Activated T-cell treated with anti-CD3 and anti-CD28 coated beads for 48 hours (primary cell): Measurements from ENCODE around the gene GEMIN4.
"Not testable (repeated sequence)": the region's sequence is repeated elsewhere in the genome, so short reads cannot be mapped to it uniquely, and the experiment has no call there.

Experiments used
- DNase-seq: peaks from one replicate; pipeline ENCODE4 v3.0.0-alpha.2; 2020; ENCODE audit warnings: low read depth

GEMIN4 gene

GRCh38 chr17:778096-778495 lies 26.0 kb upstream of the GEMIN4 start:
- DNase-seq = no peak

DNA sequence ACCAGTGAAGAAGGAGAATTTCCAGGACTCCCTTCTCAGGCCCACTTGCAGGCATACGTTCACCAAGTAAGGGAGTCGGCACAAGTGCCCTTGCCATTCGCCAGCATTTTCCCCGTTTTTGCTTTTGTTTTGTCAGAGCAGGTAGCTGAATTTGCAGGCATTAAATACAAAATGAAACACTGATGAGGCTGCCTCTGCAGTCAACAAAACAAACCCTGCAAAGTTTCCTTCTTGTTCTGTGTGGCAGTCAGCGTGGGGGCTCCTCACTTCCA lies 22.2 kb upstream of the GEMIN4 start:
- no peak for DNase-seq

DNA sequence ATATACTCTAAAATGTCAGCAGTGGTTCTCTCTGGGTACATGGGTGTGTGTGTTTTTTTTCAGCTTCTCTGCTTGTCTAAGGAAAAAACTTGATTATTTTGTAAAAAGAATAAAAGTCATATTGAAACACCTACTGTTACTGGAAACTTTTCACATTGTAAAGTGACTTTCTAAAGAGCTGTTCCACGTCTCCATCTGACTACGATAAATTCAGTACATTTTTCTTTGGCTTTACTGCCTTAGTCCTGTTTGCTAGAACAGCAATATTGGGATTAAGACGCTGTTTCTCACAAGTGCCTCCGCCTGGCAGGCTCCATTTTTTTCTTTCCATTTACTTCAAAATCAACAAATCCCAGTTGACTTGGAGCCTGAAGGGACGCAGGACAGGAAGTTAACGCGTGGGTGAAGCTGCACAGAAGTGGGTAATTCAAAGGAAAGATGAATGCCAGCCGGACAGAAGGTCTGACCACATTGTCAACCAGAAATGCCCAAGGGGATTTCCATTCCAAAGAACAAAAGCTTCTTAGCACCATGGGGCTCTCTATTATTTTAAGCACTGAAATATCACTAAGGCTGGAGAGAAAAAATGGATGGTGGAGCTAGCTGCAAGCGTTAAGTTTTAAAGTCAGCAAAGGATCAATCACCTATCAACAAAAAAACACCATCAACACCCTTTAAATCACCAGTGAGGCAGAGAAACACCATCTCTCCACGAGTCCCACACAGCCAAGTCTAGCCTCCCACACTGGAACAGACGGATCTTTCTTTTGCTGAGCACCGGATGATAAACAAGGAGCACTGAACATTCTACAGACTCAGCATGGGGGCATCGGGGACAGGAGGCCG lies 21.6 kb upstream of the GEMIN4 start:
- no peak for DNase-seq

- DNase-seq = no peak
These were observed 21.0 kb upstream of the GEMIN4 start for GRCh38 chr17:773016-773415.

- DNase-seq = no peak
These were observed 15.0 kb upstream of the GEMIN4 start for GRCh38 chr17:767076-767475.

DNA sequence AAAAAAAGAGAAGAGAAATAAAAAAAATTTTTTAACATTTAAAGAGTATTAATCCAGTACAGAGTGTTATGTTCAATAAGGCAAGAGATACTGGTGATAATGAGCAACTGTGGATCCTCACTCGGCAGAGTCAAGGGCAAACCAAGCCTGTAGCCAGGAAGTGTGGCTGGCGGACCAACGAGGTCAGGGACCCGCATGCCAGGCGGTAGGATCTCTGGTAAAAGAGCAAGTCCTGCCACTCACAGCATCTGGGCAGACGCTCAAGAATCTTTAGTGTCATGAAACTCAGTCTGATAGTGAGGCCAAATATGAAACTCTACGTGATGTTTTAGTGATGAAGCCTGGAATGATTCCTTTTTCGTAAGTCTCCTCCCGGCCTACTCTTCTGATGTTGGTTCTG lies 8.3 kb upstream of the GEMIN4 start:
- no peak for DNase-seq

DNA sequence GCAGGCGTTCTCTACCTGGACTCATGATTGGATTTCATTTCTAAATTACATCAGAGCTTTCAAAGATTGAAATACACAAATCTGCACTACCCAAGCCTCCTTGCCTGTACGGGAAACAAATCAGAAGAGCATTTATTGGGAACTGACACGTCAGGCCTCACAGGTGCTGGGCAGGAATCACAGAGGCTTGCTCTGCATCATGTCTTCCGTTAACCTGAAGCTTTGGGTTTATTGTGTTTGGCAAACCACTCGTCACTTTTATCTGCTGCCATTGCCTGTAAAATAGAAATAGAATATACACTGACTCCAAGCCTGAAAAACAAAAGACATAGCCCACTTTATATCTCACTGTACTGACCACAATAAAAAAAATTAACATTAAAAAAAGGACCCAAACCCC lies 7.9 kb upstream of the GEMIN4 start:
- DNase-seq = no peak

GRCh38 chr17:756010-756567 lies 4.0 kb upstream of the GEMIN4 start:
- DNase-seq = not testable (repeated sequence)

- DNase-seq = not testable (repeated sequence)
These were observed 3.4 kb upstream of the GEMIN4 start for GRCh38 chr17:755319-755961.

DNA sequence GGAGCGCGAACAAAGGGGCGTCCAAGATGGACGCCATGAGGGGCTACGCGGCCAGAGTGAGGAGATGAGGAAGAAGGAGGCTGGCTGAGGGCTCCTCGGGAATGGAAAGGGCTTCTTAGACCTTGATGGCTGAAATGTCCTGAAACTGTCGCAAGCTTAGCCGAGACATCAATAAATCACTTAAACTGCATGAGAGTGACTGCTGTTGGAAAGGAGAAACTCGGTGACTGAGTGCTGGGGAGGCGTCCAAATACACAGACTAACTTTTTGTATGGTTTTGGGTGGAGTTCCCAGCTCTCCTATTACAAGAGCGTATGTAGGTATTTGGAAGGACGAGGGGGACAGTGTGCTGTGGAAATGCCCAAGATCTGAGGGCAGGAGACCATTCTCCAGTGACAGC lies 1.4 kb upstream of the GEMIN4 start:
- DNase-seq = no peak

DNA sequence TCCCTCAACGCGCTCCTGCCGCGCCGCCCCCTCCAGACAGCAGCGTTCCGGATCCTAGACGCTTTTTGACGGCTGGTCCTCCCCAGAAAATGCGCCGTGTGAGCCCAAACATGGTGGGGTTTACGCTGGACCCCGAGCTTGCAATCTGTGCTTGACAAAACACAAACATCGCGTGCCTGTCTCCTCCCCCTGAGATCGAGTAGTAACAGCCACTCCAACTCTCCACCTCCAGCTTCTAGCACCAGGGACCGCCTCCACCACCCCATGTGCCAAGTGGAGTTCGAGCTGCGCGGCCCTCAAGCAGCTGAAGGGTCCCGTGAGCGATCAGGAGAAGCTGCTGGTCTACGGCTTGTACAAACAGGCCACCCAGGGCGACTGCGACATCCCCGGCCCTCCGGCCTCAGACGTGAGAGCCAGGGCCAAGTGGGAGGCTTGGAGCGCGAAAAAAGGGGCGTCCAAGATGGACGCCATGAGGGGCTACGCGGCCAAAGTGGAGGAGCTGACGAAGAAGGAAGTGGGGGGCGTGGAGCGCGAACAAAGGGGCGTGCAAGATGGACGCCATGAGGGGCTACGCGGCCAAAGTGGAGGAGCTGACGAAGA lies 656 bp upstream of the GEMIN4 start:
- DNase-seq = no peak

DNA sequence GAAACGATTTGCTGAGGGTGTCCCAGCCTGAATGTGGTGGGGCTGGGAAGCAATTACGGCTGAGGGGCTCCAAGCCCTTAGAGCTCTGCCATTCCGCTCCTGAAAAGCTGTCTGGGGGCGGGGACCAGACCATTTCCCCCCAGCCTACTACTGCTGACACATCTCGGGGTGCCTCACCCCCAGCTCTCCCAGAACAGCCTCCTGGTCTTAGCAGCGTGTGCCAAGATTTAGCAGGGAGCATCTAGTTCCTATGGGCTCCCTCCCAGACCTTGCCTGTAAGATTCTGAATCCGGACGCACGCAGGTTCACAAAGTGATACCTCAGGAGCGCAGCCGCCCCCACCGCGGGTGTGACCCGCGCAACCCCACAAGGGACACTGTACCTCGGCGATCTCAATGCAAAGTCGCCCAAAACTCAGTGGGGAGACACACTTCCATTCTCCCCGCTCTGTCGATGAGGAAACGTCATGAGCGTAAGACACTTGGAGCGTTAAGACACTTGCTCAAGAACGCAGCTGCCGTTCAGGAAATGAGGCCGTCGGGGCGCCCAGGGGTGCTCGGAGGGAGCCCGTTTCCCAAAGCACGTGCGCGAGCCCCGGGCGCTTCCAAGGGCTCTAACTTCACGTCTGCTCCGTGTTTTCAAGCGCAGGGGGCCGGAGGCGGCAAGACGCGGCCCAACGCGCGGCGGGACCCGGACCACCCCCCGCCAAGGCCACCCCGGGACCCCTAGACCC lies 629 bp downstream of the GEMIN4 start:
- peak; percentile 35 for DNase-seq

DNA sequence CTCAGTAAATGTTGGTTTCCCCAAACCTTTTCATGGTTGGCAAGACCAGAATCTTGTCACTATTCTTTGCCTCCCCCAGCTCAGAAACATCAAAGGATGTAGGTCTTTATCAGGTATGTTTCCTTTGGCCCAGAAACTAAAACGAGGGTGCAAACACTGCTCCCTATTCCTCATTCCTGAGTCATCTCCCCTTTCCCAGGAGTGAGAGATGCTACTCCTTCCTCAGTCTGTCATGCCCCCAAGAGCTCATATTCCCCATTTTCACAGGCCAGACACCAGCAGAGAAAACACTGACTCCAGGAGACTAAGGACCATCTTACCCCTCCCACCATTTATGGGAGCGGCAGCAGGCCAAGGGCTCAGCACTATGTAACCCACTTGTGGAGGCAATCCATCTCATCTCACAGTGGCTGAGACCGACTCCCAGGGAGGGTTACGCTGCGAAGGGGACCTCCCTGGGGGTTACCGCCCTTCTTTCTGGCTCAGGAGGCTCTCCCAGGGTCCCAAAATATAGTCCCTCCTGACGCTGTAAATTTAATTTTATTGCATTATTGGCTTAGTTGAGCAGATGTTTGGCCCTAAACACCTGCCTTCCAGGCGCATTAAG lies 1.5 kb downstream of the GEMIN4 start:
- no peak for DNase-seq

DNA sequence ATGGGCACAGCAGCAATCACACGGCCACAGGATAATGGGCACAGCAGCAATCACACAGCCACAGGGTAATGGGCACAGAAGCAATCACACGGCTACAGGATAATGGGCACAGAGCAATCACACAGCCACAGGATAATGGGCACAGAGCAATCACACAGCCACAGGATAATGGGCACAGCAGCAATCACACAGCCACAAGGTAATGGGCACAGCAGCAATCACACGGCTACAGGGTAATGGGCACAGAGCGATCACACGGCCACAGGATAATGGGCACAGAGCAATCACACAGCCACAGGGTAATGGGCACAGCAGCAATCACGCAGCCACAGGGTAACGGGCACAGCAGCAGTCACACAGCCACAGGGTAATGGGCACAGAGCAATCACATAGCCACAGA lies 2.7 kb downstream of the GEMIN4 start:
- DNase-seq = not testable (repeated sequence)

DNA sequence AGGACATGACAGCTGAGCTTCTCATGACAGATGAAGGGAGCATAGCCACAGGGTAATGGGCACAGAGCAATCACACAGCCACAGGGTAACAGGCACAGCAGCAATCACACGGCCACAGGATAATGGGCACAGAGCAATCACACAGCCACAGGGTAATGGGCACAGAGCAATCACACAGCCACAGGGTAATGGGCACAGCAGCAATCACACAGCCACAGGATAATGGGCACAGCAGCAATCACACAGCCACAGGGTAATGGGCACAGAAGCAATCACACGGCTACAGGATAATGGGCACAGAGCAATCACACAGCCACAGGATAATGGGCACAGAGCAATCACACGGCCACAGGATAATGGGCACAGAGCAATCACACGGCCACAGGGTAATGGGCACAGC lies 3.5 kb downstream of the GEMIN4 start:
- DNase-seq = not testable (repeated sequence)

DNA sequence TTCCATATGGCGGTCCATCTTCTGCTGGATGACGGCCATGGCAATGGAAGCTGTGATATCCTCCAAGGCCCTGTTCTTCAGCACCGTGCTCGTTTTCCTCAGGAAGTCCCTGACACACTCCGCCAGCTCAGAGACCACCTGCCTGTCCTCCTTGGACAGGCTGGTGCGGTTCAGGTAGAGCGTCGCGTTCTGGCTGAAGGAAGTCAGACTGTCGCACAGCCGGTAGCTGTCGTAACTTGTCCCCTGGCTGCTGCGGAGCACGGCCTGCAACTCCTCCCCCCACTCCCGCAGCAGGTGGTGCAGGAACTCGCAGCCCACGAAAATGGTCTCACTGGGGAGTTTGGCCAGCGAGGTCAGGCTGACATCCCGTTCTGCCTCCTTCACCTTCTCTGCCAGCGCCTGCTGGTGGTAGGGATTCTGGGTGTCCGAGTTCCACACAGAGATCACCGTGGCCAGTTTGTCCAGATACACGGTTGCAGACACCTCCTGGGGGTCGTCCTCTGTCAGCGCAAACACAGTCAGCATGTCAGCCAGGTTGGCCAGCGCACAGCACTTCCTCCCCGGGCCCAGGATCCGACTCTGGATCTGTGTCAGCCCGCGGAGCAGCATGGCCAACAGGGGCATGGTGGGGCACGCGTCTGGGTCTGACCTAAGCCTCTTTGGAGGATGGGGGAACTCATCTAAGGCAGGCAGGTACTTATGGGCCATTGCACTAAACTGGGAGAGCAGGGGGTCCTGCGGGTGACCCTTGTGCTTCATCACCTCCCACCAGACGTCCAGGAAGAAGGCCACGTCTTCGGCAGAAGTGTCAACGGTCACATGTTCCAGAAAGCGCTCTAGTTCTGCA lies 5.1 kb downstream of the GEMIN4 start:
- no peak for DNase-seq

DNA sequence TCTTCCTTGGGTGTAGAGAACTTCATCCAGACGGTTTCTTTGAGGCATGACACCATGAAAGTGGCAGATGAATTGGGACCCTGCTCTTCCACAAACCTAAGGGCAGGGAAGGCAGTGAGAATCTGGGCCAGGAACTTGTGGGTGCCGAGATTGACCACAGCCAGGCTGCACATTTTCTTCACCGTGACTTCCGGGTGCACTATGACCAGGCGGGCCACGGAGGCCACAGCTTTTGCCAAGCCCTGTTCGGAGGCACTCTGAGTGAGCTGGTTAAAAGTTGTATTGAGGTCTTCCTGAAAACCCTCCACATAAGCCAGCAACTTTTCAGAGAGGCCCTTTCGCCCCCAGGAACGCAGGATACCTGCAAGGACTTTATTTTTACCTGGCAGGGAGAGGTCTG lies 5.9 kb downstream of the GEMIN4 start:
- DNase-seq = no peak

DNA sequence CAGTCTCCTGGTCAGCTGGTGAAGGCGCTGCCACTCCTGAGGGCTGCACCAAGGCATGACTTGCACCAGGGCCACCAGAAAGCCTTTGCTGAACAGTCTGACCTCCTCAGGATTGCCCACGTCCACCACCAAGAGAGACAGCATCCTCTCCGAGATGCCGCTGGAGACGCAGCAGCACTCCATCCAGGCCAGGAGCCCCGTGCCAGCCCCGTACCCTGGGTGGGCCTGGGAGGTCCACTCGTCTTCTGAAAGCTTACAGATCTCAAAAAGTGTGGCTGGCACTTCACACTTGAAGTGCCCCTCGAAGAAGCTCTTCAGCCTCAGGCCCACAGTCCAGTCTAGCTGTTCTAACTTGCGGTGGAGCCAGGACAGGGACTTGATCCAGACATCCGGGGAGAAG lies 6.7 kb downstream of the GEMIN4 start:
- no peak for DNase-seq

GRCh38 chr17:744937-745336 lies 7.1 kb downstream of the GEMIN4 start:
- DNase-seq = no peak

DNA sequence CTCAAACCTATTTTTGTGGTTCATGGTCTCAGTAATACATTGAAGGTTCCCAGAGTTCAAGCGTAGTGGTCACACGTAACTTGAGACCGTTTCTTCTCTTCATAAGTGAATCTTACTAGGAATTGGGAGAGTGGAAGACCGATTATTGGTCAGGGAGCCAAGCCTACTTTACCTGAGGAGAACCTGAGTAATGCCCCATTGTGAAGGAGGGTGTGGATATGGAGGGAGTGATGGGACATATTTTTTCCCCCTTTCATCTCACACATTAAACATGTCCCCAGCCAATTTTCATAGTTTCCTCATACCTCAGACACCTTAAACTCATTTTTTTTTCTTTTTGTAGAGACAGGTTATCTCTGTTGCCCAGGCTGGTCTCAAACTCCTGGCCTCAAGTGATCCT lies 8.9 kb downstream of the GEMIN4 start:
- no peak for DNase-seq

- no peak for DNase-seq
These were observed 9.8 kb downstream of the GEMIN4 start for GRCh38 chr17:742147-742793.
